Epithelial cell of esophagus (primary cell): ENCODE data around the gene ABT1.

Experiments
- DNase-seq: peaks from one replicate; pipeline ENCODE4 v3.0.0; 2010; ENCODE audit warnings: low read depth
- H3K4me3 ChIP-seq: 2 replicates; pipeline ENCODE4 v1.5.1; 2011; ENCODE audit warnings: mild to moderate bottlenecking, low read length, control low read depth
- CTCF ChIP-seq: IDR thresholded peaks from 2 replicates; pipeline ENCODE4 v1.5.1; 2011; ENCODE audit warnings: low read depth, mild to moderate bottlenecking, low read length, control low read depth, inconsistent platforms; ENCODE audit not compliant: insufficient read depth; ENCODE audit errors: missing control alignments

The ABT1 gene

GRCh38 chr6:26595669-26596269 is 984 bp upstream of the ABT1 start:
- TF ChIP-seq CTCF = peak; percentile 81
- peak; percentile 86 for DNase-seq

GRCh38 chr6:26597389-26597766 is 625 bp downstream of the ABT1 start:
- H3K4me3 ChIP-seq = peak overlapping the region; percentile 99
- no peak for DNase-seq
- no peak for TF ChIP-seq CTCF

More at GRCh38 chr6:26595669-26596269, 984 bp upstream of the ABT1 start:
- peak overlapping the region; percentile 99 for H3K4me3 ChIP-seq

- peak overlapping the region; percentile 99 for H3K4me3 ChIP-seq
- TF ChIP-seq CTCF = no peak
- DNase-seq = no peak
Measured at GRCh38 chr6:26597821-26598220, 1.1 kb downstream of the ABT1 start.

- H3K4me3 ChIP-seq = peak overlapping the region; percentile 99
- no peak for DNase-seq
- no peak for TF ChIP-seq CTCF
Measured at GRCh38 chr6:26598267-26598666, 1.5 kb downstream of the ABT1 start.

GRCh38 chr6:26599134-26599533 is 2.4 kb downstream of the ABT1 start:
- no peak for DNase-seq
- no peak for TF ChIP-seq CTCF
- no peak overlapping the region for H3K4me3 ChIP-seq

GRCh38 chr6:26599591-26599990 is 2.8 kb downstream of the ABT1 start:
- no peak for DNase-seq
- no peak for TF ChIP-seq CTCF
- no peak overlapping the region for H3K4me3 ChIP-seq

- TF ChIP-seq CTCF = no peak
- no peak for DNase-seq
Measured at GRCh38 chr6:26600759-26601158, 4.0 kb downstream of the ABT1 start.

More at GRCh38 chr6:26600759-26601158, 4.0 kb downstream of the ABT1 start:
- H3K4me3 ChIP-seq = no peak overlapping the region
